ENCODE measurements around the gene CDK11B. TPM values are rescaled to one million over a fixed set of nuclear protein-coding genes. Genes with fewer than 3 reads are reported as not detected.

Gene CDK11B
- total and polyA plus RNA-seq, 2 donors (not counting 1 experiment from before 2014, with no cell fraction given), result 14.1 to 36.3 TPM

GRCh38 chr1:1613509-1614082 is 45.2 kb downstream of the CDK11B start:
- ChIA-PET POLR2A (interaction anchor here (0.7 to 1.1 kb wide), 2 partner anchors 17 to 282 kb away, joined by 3 to 4 read pairs; no protein-coding TSS in a partner anchor), CTCF (interaction anchor here (0.9 kb wide), 1 partner anchor 109 kb away, joined by 3 read pairs; no protein-coding TSS in a partner anchor)
- Histone ChIP-seq H4K20me1 (ENCODE audit: control insufficient read depth, insufficient read depth, low read length, poor library complexity, severe bottlenecking) (peaks cover 16% of the 10 kb centered on the region), H2AFZ (ENCODE audit: insufficient read depth, low read depth, low read length, poor library complexity, severe bottlenecking) (no peak overlapping the region), H3K4me2 (replicated peaks; ENCODE audit: low read depth, low read length, poor library complexity, severe bottlenecking) (peak overlapping the region; percentile 98), H3K27me3 (replicated peaks in 1 of 4; ENCODE audit: control extremely low read depth in 1 of 4, control insufficient read depth in 3 of 4, insufficient read depth in 4 of 4, low read length in 3 of 4) (no peaks in the 10 kb centered on the region), H3K9me3 (ENCODE audit: control extremely low read depth in 1 of 3, control insufficient read depth in 2 of 3, insufficient read depth in 1 of 3, low read length in 2 of 3) (no peaks in the 10 kb centered on the region), H3K36me3 (replicated peaks in 1 of 2; ENCODE audit: control extremely low read depth in 1 of 2, control insufficient read depth in 1 of 2, extremely low read depth in 1 of 2, insufficient read depth in 2 of 2, low read length in 1 of 2) (peaks cover 0 to 5% of the 10 kb centered on the region in 2 experiments), H3K9ac (ENCODE audit: low read length) (no peak overlapping the region), H3K4me3 (ENCODE audit: control extremely low read depth in 1 of 5, extremely low read depth in 1 of 5, insufficient read depth in 1 of 5, low read depth in 2 of 5, low read length in 4 of 5) (no peak overlapping the region), H3K79me2 (ENCODE audit: control insufficient read depth, insufficient read depth, low read length) (peaks cover 28% of the 10 kb centered on the region), H3K4me1 (ENCODE audit: control insufficient read depth in 2 of 2, insufficient read depth in 2 of 2, low read length in 2 of 2) (peaks cover 20% of the 10 kb centered on the region in 2 donors), H3K27ac (ENCODE audit: low read length in 2 of 2) (no peak overlapping the region)
- 89% methylated on average over 8 of the region's 11 CpGs for WGBS (ENCODE audit: insufficient coverage)
- TF ChIP-seq CTCF (IDR thresholded peaks at IDR 0.05), result no peak
- Mint-ChIP-seq H3K4me1 (peaks cover 26% of the 10 kb centered on the region), H3K27ac (no peak overlapping the region), H3K4me3 (peak overlapping the region; percentile 60), H3K9me3 (ENCODE audit: insufficient read depth) (no peaks in the 10 kb centered on the region), H3K27me3 (no peaks in the 10 kb centered on the region)
- intact Hi-C loops (cut with micrococcal nuclease), result loop anchor here (2.0 kb wide), 1 partner anchor 17 kb away; no protein-coding TSS in a partner anchor
- DNase-seq (no peak), ATAC-seq (ENCODE audit: low read depth) (no peak)

DNA sequence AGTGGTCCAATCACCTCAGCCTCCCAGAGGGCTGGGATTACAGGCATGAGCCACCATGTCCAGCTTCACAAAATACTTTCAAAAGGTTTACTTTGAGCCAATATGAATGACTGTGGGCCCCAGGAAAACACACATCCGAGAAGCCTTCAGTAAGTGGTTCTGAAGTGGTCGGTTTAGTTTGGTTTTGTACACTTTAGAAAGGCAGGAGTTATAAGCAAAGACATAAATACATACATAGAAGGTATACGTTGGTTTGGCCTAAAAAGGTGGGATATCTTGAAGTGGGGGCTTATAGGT is 46.8 kb downstream of the CDK11B start:
- H3K9ac ChIP-seq (ENCODE audit: low read length), result no peak overlapping the region
- peaks cover 22 to 28% of the 10 kb centered on the region in 2 donors for H3K4me1 ChIP-seq (ENCODE audit: control insufficient read depth in 2 of 2, insufficient read depth in 2 of 2, low read length in 2 of 2)
- no peak for TF ChIP-seq CTCF (IDR thresholded peaks at IDR 0.05)
- no peak for TF ChIP-seq EZH2 (IDR thresholded peaks at IDR 0.05; ENCODE audit: borderline replicate concordance, insufficient read depth, low read depth, low read length, poor library complexity, severe bottlenecking)
- no CpG with 5 or more reads among the region's 3 CpGs for whole genome bisulfite sequencing (ENCODE audit: insufficient coverage)
- no peak overlapping the region for H3K4me3 ChIP-seq (ENCODE audit: control extremely low read depth in 1 of 5, extremely low read depth in 1 of 5, insufficient read depth in 1 of 5, low read depth in 2 of 5, low read length in 4 of 5)
- H3K27ac ChIP-seq (ENCODE audit: low read length in 2 of 2), result no peak overlapping the region
- H3K27me3 ChIP-seq (replicated peaks in 1 of 4; ENCODE audit: control extremely low read depth in 1 of 4, control insufficient read depth in 3 of 4, insufficient read depth in 4 of 4, low read length in 3 of 4), result no peaks in the 10 kb centered on the region
- peaks cover 21% of the 10 kb centered on the region for H3K79me2 ChIP-seq (ENCODE audit: control insufficient read depth, insufficient read depth, low read length)
- H3K4me1 Mint-ChIP-seq, result peaks cover 29% of the 10 kb centered on the region
- no peaks in the 10 kb centered on the region for H3K9me3 Mint-ChIP-seq (ENCODE audit: insufficient read depth)
- intact Hi-C loops (cut with micrococcal nuclease), result no loop called here
- H3K27ac Mint-ChIP-seq, result no peak overlapping the region
- no peaks in the 10 kb centered on the region for H3K27me3 Mint-ChIP-seq
- DNase-seq, result no peak
- POLR2A ChIA-PET, result no interaction called here
- no peak overlapping the region for H3K4me3 Mint-ChIP-seq
- no peak for ATAC-seq (ENCODE audit: low read depth)
- CTCF ChIA-PET, result no interaction called here
- peaks cover 14% of the 10 kb centered on the region for H4K20me1 ChIP-seq (ENCODE audit: control insufficient read depth, insufficient read depth, low read length, poor library complexity, severe bottlenecking)
- H3K36me3 ChIP-seq (replicated peaks in 1 of 2; ENCODE audit: control extremely low read depth in 1 of 2, control insufficient read depth in 1 of 2, extremely low read depth in 1 of 2, insufficient read depth in 2 of 2, low read length in 1 of 2), result no peaks in the 10 kb centered on the region
- H2AFZ ChIP-seq (ENCODE audit: insufficient read depth, low read depth, low read length, poor library complexity, severe bottlenecking), result no peak overlapping the region
- no peak overlapping the region for H3K4me2 ChIP-seq (replicated peaks; ENCODE audit: low read depth, low read length, poor library complexity, severe bottlenecking)
- H3K9me3 ChIP-seq (ENCODE audit: control extremely low read depth in 1 of 3, control insufficient read depth in 2 of 3, insufficient read depth in 1 of 3, low read length in 2 of 3), result no peaks in the 10 kb centered on the region

Measured in B cell (primary cell).